K562 treated with DMSO at 1 percent for 12 hours (cell line): Measurements from ENCODE around the gene ZNF134. TPM values are rescaled to one million over a fixed set of nuclear protein-coding genes. Genes with fewer than 3 reads are reported as not detected.

Source experiments
- total RNA-seq: library from RNA; unstranded; fragments of 300-600 nt; gene quantifications from 2 replicates; pipeline ENCODE4 v1.2.3, GENCODE V29; 2022; ENCODE audit not compliant: insufficient read depth

The ZNF134 gene
- 1.1 and 14.4 TPM in 2 replicates for total RNA-seq

DNA sequence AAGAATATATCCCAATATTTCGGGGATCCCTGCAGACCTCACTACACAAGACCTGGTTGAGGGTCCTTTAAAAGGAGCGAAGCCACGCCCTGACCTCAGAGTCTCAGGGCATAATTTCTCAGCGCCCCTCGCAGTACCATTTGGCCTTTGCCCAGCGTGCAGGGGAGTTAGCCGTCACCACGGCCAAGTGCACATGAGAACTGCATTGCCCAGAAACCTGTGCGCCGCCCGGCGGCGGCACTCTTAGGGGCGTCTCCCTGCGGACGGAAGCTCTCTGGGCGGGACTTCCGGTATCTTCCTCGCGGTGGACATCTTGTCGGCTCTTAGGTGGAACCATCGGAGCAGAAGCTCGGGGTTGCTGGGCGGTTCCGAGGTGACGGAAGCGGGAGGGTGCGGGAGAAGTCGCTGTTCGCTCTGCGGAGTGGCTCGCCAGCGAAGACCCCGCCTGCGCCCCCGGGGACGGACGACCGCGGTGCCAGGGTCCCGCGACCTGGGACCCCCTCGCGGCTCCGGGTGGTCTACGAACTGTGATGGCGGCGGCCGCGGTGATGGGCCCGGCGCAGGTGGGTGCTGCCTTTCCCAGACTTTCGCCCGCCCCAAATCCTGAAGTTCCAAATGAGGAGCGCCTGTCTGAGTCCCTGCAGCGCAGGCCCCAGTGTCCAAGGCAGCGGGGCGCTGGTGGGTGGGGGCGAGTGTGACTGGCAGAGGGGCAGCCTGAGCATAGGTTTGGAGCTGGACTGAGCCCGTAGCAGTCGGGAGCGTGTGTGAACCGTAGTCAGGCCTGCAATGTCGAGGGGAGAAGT is at the start of gene ZNF134:
ZNF134 (plus strand) TSS at position 302 of the 803 bp plus-strand sequence. CDS start 5,227 bp downstream, outside the sequence.

DNA sequence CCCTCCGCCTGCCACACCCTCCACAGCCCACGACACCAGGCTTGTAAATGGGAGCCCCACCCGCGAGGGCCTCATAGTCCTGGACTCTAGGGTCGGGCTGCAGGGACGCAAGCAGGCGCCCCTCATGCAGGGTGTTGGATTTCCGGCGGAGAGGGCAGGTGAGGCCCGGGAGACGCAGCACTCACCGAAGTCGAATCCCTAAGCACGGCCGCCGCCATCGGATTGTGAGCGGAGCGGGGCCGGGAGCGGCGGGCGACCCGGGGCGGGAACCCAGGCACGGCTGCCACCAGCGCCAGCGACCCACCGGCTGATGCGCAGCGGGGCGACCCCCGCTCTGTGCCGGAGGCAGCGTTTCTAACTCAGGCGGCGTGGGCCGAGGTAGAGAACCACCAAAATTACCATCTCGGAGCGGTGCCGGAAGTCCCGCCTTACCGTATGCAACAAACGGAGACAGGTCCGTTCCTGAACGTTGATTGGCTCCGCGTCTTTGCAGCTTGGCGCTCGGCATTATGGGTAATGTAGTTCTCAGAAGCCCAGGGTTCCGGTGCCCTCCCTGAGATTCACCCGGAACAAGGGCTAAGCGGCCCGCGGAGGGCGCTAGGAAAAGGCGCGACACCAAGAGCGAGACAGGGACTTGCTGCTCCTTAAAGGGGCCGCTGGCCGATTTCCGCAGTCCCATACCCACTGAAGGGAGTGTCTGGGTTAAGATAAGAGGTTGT is 35.4 kb upstream of the ZNF134 start, which contains the start of gene ZNF416:
ZNF416 (minus strand) TSS at position 425 of the 719 bp plus-strand sequence; CDS start at position 218, 207 bp downstream.

GRCh38 chr19:57583521-57584416 is 30.3 kb upstream of the ZNF134 start, which contains the start of gene ZIK1:
Gene ZIK1 (plus strand): TSS chr19:57584145. CDS start chr19:57584357, 212 bp downstream.

DNA sequence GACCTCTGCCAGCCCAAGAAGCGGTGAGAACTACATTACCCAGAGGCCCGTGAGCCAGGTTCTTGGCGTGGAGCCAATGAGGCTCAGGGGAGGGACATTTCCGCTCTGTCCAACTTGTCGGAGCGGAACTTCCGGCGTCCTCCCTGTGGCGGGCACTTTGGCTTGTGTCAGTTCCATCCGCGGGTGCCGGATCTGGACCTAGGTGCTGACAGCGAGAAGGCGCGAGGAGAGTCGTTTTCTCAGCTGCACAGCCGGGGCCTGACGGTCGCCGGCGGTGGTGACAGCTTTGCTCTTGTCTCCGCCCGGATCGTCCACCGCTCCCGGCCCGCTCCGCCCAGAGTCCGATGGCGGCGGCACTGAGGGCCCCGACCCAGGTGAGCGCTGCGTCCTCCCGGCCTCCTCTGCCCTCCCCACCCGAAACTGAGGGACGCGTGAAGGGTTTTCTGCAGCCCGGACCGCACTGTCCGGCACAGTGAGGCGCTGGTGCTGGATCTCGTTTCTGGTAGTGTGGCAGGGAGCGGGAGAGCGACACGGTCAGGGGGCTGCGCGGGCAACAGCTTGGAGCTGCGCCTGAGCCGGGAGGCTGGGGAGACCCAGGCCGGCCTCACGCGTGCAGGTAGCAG is 14.2 kb upstream of the ZNF134 start, which contains the start of gene ZNF530:
ZNF530 (plus strand) TSS at position 125 of the 623 bp plus-strand sequence. CDS start 4,461 bp downstream, outside the sequence.

GRCh38 chr19:57632987-57633831 is 19.2 kb downstream of the ZNF134 start, which contains the start of gene ZNF211:
Gene ZNF211 (plus strand): TSS chr19:57633168. CDS start chr19:57633347, 179 bp downstream.

DNA sequence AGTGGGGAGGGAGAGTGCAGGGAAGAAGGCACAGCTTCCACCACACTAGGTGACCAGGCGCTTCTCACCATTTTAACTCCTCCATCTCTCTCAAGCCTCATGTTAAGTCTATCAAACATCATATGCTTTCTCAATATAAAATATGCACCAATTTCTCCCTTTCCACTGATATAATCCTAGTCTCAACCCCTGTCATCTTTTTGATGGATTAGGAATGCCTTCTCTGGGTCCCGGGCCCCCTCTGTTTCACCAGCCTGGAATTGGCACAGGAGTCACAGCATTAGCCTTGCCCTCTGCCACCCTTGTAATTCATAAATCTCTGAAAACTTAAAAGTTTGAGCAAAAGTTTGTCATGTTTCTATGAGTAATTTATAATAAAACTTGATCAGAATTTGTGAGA is 54.6 kb downstream of the ZNF134 start, which contains the start of gene ZSCAN4:
ZSCAN4 (plus strand) TSS at position 301 of the 400 bp plus-strand sequence. CDS start 7,211 bp downstream, outside the sequence.

Other genes with a start within 250 kb of the ZNF134 start
- 0.81 and 5.3 TPM in 2 replicates for gene ZNF548, start 224.4 kb upstream of the ZNF134 start, total RNA-seq
- 4.8 and 9.6 TPM in 2 replicates for gene ZNF17, start 203.1 kb upstream of the ZNF134 start, total RNA-seq
- 9.4 and 15.0 TPM in 2 replicates for gene ZNF749, start 178.9 kb upstream of the ZNF134 start, total RNA-seq
- not detected in 2 replicates for gene VN1R1, start 157.1 kb upstream of the ZNF134 start, total RNA-seq
- 0.44 and 2.1 TPM in 2 replicates for gene ZNF772, start 136.7 kb upstream of the ZNF134 start, total RNA-seq
- 1.3 TPM in 2 replicates for gene ZNF419, start 126.5 kb upstream of the ZNF134 start, total RNA-seq
- gene ZNF773, start 114.3 kb upstream of the ZNF134 start, total RNA-seq = 1.3 TPM in 1 of 2 replicates, not detected in the other
- gene ZNF549, start 86.9 kb upstream of the ZNF134 start, total RNA-seq = 0.16 TPM in 1 of 2 replicates, not detected in the other
- gene ZNF550, start 54.4 kb upstream of the ZNF134 start, total RNA-seq = 2.5 and 3.1 TPM in 2 replicates
- 1.3 and 2.0 TPM in 2 replicates for gene ZNF416, start 35.3 kb upstream of the ZNF134 start, total RNA-seq
- gene ZIK1, start 30.1 kb upstream of the ZNF134 start, total RNA-seq = 0.36 TPM in 1 of 2 replicates, not detected in the other
- gene ZNF530, start 14.4 kb upstream of the ZNF134 start, total RNA-seq = 5.8 and 6.7 TPM in 2 replicates
- gene ZNF211, start 18.9 kb downstream of the ZNF134 start, total RNA-seq = 2.7 and 6.6 TPM in 2 replicates
- gene ZSCAN4, start 54.7 kb downstream of the ZNF134 start, total RNA-seq = not detected in 2 replicates
- 1.1 and 5.0 TPM in 2 replicates for gene ZNF551, start 67.7 kb downstream of the ZNF134 start, total RNA-seq
- gene ZNF154, start 95.0 kb downstream of the ZNF134 start, total RNA-seq = not detected in 2 replicates
- gene ZNF671, start 113.4 kb downstream of the ZNF134 start, total RNA-seq = 0.44 and 0.84 TPM in 2 replicates
- 1.7 and 9.0 TPM in 2 replicates for gene ZNF776, start 132.6 kb downstream of the ZNF134 start, total RNA-seq
- gene ZNF586, start 155.4 kb downstream of the ZNF134 start, total RNA-seq = 1.2 and 5.0 TPM in 2 replicates
- gene ZNF552, start 200.7 kb downstream of the ZNF134 start, total RNA-seq = 2.8 and 7.9 TPM in 2 replicates
- gene ZNF587B, start 216.1 kb downstream of the ZNF134 start, total RNA-seq = 2.1 and 4.1 TPM in 2 replicates
- gene ZNF587, start 235.6 kb downstream of the ZNF134 start, total RNA-seq = 5.5 and 18.0 TPM in 2 replicates